GM12878 (cell line): ENCODE data around the gene MAT1A. TPM values are rescaled to one million over a fixed set of nuclear protein-coding genes. Genes with fewer than 3 reads are reported as not detected.

Experiments
- ATAC-seq: fragments of 200-7000 bp; cut with Tn5 transposase; 3 replicates; pipeline ENCODE4 v1.9.1; 2020; ENCODE audit warnings: mild to moderate bottlenecking, moderate library complexity
- BruUV-seq: library from RNA; stranded (reverse); fragments of 400-500 nt; replicated peaks from 2 replicates; lab custom pipeline; 2021; lab: Mats Ljungman, UMichigan
- CTCF ChIA-PET: fragments of 300-600 bp; sonication (Branson Sonifier 250); formaldehyde crosslinking; extraction: SDS; loops from one replicate; lab custom pipeline; 2021; ENCODE audit warnings: inconsistent platforms; lab: Yijun Ruan, JAX
- POLR2A ChIA-PET: fragments of 350-600 bp; formaldehyde crosslinking; extraction: SDS; loops from one replicate; lab custom pipeline; 2021; ENCODE audit warnings: inconsistent platforms; lab: Charles Lee
- RAD21 ChIA-PET: fragments of 300-600 bp; sonication (Branson Sonifier 250); formaldehyde crosslinking; loops from one replicate; lab custom pipeline; 2023; ENCODE audit warnings: antibody characterized with exemption; ENCODE audit not compliant: unreplicated experiment; lab: Charles Lee
- SMC1A ChIA-PET: fragments of 300-600 bp; sonication (Branson Sonifier 250); formaldehyde crosslinking; loops from one replicate; lab custom pipeline; 2023; ENCODE audit not compliant: unreplicated experiment, uncharacterized antibody; lab: Charles Lee
- DNase-seq: peaks from one replicate; pipeline ENCODE4 v3.0.0-alpha.2; 2011; ENCODE audit warnings: low read depth, low spot score
- FAIRE-seq: peaks from 3 replicates; lab custom pipeline; 2011; peaks lifted over from hg19 to GRCh38; lab: Jason Lieb, UNC
- H2AFZ ChIP-seq: 2 replicates; pipeline ENCODE4 v1.6.0; 2011; ENCODE audit warnings: low read depth, low read length, control low read depth; ENCODE audit not compliant: control insufficient read depth
- H3K27ac ChIP-seq: 2 replicates; pipeline ENCODE4 v1.5.1; 2011; ENCODE audit warnings: control low read depth; ENCODE audit not compliant: control insufficient read depth, insufficient read depth
- H3K27me3 ChIP-seq, 2 experiments: replicated peaks in 1 of 2; 2 replicates each; pipeline versions ENCODE4 v1.6.0 to v1.6.1; 2011; ENCODE audit warnings: low read length in 1 of 2; ENCODE audit not compliant: control insufficient read depth in 2 of 2, insufficient read depth in 2 of 2
- H3K36me3 ChIP-seq, 2 experiments: 2 replicates each; pipeline ENCODE4 v1.5.1; 2011; ENCODE audit warnings: low read length in 1 of 2; ENCODE audit not compliant: control insufficient read depth in 2 of 2, insufficient read depth in 2 of 2
- H3K4me1 ChIP-seq: 2 replicates; pipeline ENCODE4 v1.6.1; 2011; ENCODE audit warnings: mild to moderate bottlenecking, low read length, moderate library complexity, mixed read lengths; ENCODE audit not compliant: control insufficient read depth, insufficient read depth
- H3K4me2 ChIP-seq: 2 replicates; pipeline ENCODE4 v1.6.0; 2011; ENCODE audit warnings: control low read depth; ENCODE audit not compliant: control insufficient read depth, insufficient read depth
- H3K4me3 ChIP-seq: fragments of 200-600 bp; sonication (generic); 2 replicates; pipeline ENCODE4 v1.5.1; 2016
- H3K79me2 ChIP-seq: 2 replicates; pipeline ENCODE4 v1.6.0; 2011; ENCODE audit warnings: low read length; ENCODE audit not compliant: control insufficient read depth, insufficient read depth
- H3K9ac ChIP-seq: 2 replicates; pipeline ENCODE4 v1.8.0; 2011; ENCODE audit warnings: low read length, control low read depth, mixed read lengths; ENCODE audit not compliant: control insufficient read depth, insufficient read depth
- H3K9me3 ChIP-seq: replicated peaks from 3 replicates; pipeline ENCODE4 v1.5.1; 2011; ENCODE audit warnings: mild to moderate bottlenecking, low read length; ENCODE audit not compliant: control insufficient read depth, insufficient read depth
- H4K20me1 ChIP-seq: 2 replicates; pipeline ENCODE4 v1.6.0; 2011; ENCODE audit not compliant: control insufficient read depth, insufficient read depth
- ASH2L ChIP-seq: fragments of 300-600, 200-600 bp; sonication (generic); IDR thresholded peaks from 2 replicates; pipeline ENCODE4 v1.6.1; 2017; ENCODE audit warnings: low read depth, mild to moderate bottlenecking, borderline replicate concordance
- CBFB ChIP-seq: IDR thresholded peaks from 2 replicates; pipeline ENCODE4 v1.6.1; 2016; ENCODE audit warnings: antibody characterized with exemption, low read depth
- CHD1 ChIP-seq: IDR thresholded peaks from 2 replicates; pipeline ENCODE4 v1.6.1; 2012; ENCODE audit warnings: low read depth, low read length, improper control_type of control experiment
- EED ChIP-seq: sonication (generic); IDR thresholded peaks from 2 replicates; pipeline ENCODE4 v1.6.1; 2016; ENCODE audit warnings: antibody characterized with exemption, low read depth
- SIX5 ChIP-seq: IDR thresholded peaks from 2 replicates; pipeline ENCODE4 v1.6.1; 2011; ENCODE audit warnings: mild to moderate bottlenecking, low read depth, low read length, moderate library complexity; ENCODE audit not compliant: severe bottlenecking
- SREBF1 ChIP-seq: IDR thresholded peaks from 2 replicates; pipeline ENCODE4 v1.6.1; 2012; ENCODE audit warnings: mild to moderate bottlenecking, low read length
- WGBS: methylation state at CpG from one replicate; pipeline ENCODE4 v1.1.6; 2016; ENCODE audit warnings: low lambda C conversion rate; ENCODE audit not compliant: insufficient replicate concordance, insufficient coverage; ENCODE audit errors: missing lambda C conversion rate; 5-methylcytosine and 5-hydroxymethylcytosine counted together
- in situ Hi-C: fragments of 300-500 bp; cut with MboI; formaldehyde crosslinking; loops from 9 replicates; pipeline ENCODE4 v1.14.3; 2018; ENCODE audit warnings: mixed read lengths
- intact Hi-C: fragments of 100-400 bp; cut with micrococcal nuclease; formaldehyde crosslinking; loops from one replicate; pipeline ENCODE4 v1.14.2; 2022; ENCODE audit not compliant: unreplicated experiment
- polyA plus RNA-seq, 11 experiments: library from polyadenylated mRNA; depleted of rRNA in 4 of 11; unstranded in 6 of 11; stranded (reverse) in 5 of 11; fragments of >200 nt; fragmentation: Nextera tagmentation in 4 of 11; fragmentation: Illumina TruSeq in 1 of 11; extraction: Ambion mirVana in 4 of 11; extraction: Trizol in 1 of 11; gene quantifications; 1 replicate in 1 of 11; 2 replicates in 10 of 11; pipeline versions ENCODE4 v1.2.1 to v1.2.3, GENCODE V29; 2011 to 2016; ENCODE audit warnings: inconsistent platforms in 2 of 11, missing spikeins in 2 of 11, low read depth in 1 of 11
- total RNA-seq, 4 experiments: library from RNA; depleted of rRNA in 3 of 4; stranded (reverse); fragments of >200 nt in 3 of 4; fragmentation: Illumina TruSeq in 1 of 4; extraction: Trizol in 1 of 4; gene quantifications; 2 replicates each; pipeline versions ENCODE4 v1.2.1 to v1.2.3, GENCODE V29; 2013 to 2021
- TF ChIP-seq, protein P1 (sequence below): fragments of 150-350 bp; IDR thresholded peaks from 2 replicates; pipeline ENCODE4 v1.6.1; 2016; ENCODE audit warnings: low read depth, low read length
- TF ChIP-seq, protein P2 (sequence below): fragments of 450-650 bp; IDR thresholded peaks from 2 replicates; pipeline ENCODE4 v1.6.1; 2016; ENCODE audit warnings: mild to moderate bottlenecking
- TF ChIP-seq, protein P3 (sequence below): IDR thresholded peaks from 2 replicates; pipeline ENCODE4 v1.6.1; 2012; ENCODE audit warnings: low read depth, low read length, improper control_type of control experiment
- TF ChIP-seq, protein P4 (sequence below): fragments of 450-650 bp; formaldehyde crosslinking; IDR thresholded peaks from 2 replicates; pipeline ENCODE4 v1.4.0; 2020; ENCODE audit warnings: mild to moderate bottlenecking, moderate library complexity
- TF ChIP-seq, protein P5 (sequence below): fragments of 450-650 bp; IDR thresholded peaks from 2 replicates; pipeline ENCODE4 v1.6.1; 2017; ENCODE audit warnings: mild to moderate bottlenecking

Gene MAT1A
- total and polyA plus RNA-seq, 10 of the 15 experiments (the other 5 are each of a cell fraction or from before 2014, with no cell fraction given), result 0.23 TPM; not detected in 9

DNA sequence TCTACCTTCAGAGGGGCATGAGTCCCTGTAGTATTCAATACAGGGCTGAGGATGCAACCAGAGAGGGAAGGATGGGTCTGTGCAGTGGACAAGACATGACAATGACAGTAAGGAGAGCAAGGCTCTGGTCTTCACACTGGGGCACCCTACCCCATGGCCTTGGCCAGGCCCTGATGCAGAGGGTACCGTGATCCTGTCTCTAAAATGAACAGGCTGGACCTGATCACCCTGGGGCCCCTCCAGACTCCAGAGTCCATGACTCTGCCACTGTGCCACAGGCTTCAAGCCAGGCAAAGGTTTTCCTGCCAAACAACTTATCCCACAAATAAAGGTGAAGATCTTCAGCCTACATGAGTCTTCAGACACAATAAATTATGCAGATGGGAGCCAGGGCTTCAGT, 4.9 kb downstream of the MAT1A start (continued):
- TF ChIP-seq CBFB, result no peak

DNA sequence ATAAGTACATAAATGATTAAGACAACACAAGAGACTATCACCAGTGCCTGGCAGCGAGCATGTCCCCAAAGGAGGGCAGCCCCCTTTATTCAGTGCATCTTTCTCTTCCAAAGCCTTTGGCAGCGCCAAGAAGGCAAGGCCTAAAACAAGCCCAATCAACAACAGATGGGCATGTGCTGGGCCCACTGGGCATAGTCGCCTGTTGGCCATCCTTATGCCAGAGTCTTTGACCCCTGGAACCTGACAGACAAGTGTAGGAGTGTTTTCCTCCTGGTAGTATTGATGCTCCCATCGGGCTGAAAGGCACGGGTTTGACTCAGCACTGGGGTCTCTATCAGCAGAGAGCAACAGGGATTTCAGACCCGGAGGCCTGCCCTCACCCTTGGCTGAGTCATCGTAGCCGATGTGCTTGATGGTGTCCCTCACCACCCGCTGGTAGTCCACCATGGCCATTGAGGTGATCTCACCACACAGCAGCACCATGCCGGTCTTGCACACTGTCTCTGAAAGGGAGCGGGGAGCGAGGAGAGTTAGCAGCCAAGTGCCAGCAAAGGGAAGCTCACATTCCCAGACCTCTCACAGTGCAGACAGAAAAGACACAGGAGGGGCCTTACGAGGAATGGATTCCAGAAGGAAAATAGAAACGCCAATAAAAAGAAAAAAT, 5.8 kb downstream of the MAT1A start:
- SMC1A ChIA-PET, result no interaction called here
- DNase-seq, result no peak
- no peaks in the 10 kb centered on the region for H3K79me2 ChIP-seq
- intact Hi-C loops (no loop called here), in situ Hi-C loops (no loop called here)
- FAIRE-seq, result no peak
- 23% methylated on average over 14 of the region's 14 CpGs for WGBS
- H3K4me3 ChIP-seq, result no peak overlapping the region
- RAD21 ChIA-PET, result no interaction called here
- H3K4me1 ChIP-seq, result no peaks in the 10 kb centered on the region
- CTCF ChIA-PET, result no interaction called here
- no peak for ATAC-seq
- no peak overlapping the region for H2AFZ ChIP-seq
- no peak overlapping the region for H3K4me2 ChIP-seq
- H3K9me3 ChIP-seq, result no peaks in the 10 kb centered on the region
- H4K20me1 ChIP-seq, result no peaks in the 10 kb centered on the region; the same call in 1 of the 2 replicates
- H3K27me3 ChIP-seq, result peaks cover 0 to 3% of the 10 kb centered on the region in 2 experiments; a peak in 2 of 4 replicates
- no peak overlapping the region for H3K27ac ChIP-seq
- POLR2A ChIA-PET, result no interaction called here
- no peaks in the 10 kb centered on the region for H3K36me3 ChIP-seq
- BruUV-seq, result no TSS peak
- H3K9ac ChIP-seq, result no peak overlapping the region
- no peak for TF ChIP-seq SIX5
- TF ChIP-seq, protein P1, sequence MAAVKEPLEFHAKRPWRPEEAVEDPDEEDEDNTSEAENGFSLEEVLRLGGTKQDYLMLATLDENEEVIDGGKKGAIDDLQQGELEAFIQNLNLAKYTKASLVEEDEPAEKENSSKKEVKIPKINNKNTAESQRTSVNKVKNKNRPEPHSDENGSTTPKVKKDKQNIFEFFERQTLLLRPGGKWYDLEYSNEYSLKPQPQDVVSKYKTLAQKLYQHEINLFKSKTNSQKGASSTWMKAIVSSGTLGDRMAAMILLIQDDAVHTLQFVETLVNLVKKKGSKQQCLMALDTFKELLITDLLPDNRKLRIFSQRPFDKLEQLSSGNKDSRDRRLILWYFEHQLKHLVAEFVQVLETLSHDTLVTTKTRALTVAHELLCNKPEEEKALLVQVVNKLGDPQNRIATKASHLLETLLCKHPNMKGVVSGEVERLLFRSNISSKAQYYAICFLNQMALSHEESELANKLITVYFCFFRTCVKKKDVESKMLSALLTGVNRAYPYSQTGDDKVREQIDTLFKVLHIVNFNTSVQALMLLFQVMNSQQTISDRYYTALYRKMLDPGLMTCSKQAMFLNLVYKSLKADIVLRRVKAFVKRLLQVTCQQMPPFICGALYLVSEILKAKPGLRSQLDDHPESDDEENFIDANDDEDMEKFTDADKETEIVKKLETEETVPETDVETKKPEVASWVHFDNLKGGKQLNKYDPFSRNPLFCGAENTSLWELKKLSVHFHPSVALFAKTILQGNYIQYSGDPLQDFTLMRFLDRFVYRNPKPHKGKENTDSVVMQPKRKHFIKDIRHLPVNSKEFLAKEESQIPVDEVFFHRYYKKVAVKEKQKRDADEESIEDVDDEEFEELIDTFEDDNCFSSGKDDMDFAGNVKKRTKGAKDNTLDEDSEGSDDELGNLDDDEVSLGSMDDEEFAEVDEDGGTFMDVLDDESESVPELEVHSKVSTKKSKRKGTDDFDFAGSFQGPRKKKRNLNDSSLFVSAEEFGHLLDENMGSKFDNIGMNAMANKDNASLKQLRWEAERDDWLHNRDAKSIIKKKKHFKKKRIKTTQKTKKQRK, result no peak
- TF ChIP-seq, protein P2, sequence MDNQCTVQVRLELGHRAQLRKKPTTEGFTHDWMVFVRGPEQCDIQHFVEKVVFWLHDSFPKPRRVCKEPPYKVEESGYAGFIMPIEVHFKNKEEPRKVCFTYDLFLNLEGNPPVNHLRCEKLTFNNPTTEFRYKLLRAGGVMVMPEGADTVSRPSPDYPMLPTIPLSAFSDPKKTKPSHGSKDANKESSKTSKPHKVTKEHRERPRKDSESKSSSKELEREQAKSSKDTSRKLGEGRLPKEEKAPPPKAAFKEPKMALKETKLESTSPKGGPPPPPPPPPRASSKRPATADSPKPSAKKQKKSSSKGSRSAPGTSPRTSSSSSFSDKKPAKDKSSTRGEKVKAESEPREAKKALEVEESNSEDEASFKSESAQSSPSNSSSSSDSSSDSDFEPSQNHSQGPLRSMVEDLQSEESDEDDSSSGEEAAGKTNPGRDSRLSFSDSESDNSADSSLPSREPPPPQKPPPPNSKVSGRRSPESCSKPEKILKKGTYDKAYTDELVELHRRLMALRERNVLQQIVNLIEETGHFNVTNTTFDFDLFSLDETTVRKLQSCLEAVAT, result no peak
- TF ChIP-seq, protein P3, sequence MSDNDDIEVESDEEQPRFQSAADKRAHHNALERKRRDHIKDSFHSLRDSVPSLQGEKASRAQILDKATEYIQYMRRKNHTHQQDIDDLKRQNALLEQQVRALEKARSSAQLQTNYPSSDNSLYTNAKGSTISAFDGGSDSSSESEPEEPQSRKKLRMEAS, result no peak
- no peak for TF ChIP-seq EED
- TF ChIP-seq, protein P4, sequence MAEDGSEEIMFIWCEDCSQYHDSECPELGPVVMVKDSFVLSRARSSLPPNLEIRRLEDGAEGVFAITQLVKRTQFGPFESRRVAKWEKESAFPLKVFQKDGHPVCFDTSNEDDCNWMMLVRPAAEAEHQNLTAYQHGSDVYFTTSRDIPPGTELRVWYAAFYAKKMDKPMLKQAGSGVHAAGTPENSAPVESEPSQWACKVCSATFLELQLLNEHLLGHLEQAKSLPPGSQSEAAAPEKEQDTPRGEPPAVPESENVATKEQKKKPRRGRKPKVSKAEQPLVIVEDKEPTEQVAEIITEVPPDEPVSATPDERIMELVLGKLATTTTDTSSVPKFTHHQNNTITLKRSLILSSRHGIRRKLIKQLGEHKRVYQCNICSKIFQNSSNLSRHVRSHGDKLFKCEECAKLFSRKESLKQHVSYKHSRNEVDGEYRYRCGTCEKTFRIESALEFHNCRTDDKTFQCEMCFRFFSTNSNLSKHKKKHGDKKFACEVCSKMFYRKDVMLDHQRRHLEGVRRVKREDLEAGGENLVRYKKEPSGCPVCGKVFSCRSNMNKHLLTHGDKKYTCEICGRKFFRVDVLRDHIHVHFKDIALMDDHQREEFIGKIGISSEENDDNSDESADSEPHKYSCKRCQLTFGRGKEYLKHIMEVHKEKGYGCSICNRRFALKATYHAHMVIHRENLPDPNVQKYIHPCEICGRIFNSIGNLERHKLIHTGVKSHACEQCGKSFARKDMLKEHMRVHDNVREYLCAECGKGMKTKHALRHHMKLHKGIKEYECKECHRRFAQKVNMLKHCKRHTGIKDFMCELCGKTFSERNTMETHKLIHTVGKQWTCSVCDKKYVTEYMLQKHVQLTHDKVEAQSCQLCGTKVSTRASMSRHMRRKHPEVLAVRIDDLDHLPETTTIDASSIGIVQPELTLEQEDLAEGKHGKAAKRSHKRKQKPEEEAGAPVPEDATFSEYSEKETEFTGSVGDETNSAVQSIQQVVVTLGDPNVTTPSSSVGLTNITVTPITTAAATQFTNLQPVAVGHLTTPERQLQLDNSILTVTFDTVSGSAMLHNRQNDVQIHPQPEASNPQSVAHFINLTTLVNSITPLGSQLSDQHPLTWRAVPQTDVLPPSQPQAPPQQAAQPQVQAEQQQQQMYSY, result no peak
- no peak for TF ChIP-seq ASH2L
- TF ChIP-seq CHD1, result no peak
- TF ChIP-seq SREBF1, result no peak
- TF ChIP-seq, protein P5, sequence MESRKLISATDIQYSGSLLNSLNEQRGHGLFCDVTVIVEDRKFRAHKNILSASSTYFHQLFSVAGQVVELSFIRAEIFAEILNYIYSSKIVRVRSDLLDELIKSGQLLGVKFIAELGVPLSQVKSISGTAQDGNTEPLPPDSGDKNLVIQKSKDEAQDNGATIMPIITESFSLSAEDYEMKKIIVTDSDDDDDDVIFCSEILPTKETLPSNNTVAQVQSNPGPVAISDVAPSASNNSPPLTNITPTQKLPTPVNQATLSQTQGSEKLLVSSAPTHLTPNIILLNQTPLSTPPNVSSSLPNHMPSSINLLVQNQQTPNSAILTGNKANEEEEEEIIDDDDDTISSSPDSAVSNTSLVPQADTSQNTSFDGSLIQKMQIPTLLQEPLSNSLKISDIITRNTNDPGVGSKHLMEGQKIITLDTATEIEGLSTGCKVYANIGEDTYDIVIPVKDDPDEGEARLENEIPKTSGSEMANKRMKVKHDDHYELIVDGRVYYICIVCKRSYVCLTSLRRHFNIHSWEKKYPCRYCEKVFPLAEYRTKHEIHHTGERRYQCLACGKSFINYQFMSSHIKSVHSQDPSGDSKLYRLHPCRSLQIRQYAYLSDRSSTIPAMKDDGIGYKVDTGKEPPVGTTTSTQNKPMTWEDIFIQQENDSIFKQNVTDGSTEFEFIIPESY, result no peak
